Measurements from ENCODE around the gene PCDHGA11.

The PCDHGA11 gene

DNA sequence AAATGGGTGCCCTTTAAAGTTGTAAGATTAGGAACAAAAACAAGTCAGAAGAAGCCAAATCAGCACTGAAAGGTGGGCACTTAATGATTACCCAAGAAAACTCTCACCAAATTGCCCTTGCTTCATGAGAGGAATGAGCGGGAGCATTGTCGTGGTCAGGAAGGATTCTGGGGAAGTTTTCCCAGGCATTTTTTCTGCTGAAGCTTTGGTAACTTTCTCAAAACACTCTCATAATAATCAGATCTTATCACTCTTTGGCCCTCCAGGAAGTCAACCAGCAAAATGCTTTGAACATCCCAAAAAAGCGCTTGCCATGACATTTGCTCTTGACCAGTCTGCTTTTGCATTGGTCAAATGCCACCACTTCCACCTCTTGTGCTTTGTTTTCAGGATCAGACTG is 44.5 kb downstream of the PCDHGA11 start:
- TF ChIP-seq YY1 (IDR thresholded peaks at IDR 0.05; ENCODE audit: low read depth) (no peak), FOXM1 (IDR thresholded peaks at IDR 0.05; ENCODE audit: borderline replicate concordance, low read depth) (no peak), EGR1 (IDR thresholded peaks at IDR 0.05) (no peak)
- TF ChIP-seq, protein P1, sequence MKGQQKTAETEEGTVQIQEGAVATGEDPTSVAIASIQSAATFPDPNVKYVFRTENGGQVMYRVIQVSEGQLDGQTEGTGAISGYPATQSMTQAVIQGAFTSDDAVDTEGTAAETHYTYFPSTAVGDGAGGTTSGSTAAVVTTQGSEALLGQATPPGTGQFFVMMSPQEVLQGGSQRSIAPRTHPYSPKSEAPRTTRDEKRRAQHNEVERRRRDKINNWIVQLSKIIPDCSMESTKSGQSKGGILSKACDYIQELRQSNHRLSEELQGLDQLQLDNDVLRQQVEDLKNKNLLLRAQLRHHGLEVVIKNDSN (IDR thresholded peaks at IDR 0.05): no peak

Data from Ishikawa (cell line).